ENCODE data around the gene MEF2C. TPM values are rescaled to one million over a fixed set of nuclear protein-coding genes. Genes with fewer than 3 reads are reported as not detected.
A peak's percentile ranks its signal among the peaks of the same experiment; 100 is the strongest.

The MEF2C gene
- total and polyA plus RNA-seq, 4 donors: 2.8 to 15.9 (median 10.1) TPM

DNA sequence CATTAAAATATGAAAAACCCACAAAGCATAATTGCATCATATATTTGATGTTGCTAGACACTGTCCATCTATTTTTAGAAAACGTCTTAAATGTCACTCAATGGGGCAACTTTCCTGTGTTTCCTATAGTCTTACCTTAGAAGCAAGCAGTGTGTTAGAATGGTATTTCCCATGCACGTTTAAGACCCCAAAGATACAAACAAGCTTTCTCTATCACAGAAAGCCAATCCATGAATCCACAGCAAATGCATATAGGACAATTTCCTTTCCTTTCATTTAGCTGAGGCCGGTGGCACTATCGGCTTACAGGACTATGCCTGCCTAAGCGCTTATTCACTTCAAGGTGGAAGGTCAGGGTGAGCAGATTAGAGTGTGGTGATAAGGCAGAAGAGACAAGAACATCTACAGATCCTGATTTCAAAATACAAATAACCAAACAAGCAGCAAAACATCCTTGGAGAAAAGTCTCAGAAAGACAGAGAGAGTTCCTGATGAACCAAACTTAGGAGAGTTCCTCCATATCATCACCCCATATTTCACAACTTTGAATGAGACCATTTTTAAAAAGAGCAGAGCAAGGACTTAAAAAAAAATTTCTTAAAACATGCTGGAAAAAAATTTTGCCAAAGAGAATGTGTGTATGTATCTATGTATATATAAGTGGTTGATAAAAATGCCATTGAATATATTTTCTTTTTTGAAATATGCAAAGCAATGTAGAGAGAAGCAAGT is 57.2 kb downstream of the MEF2C start:
- WGBS: 44% methylated on average over 5 of the region's 5 CpGs
- peaks cover 0 to 6% (median 4%) of the 10 kb centered on the region in 4 donors for H3K4me1 ChIP-seq (ENCODE audit: control insufficient read depth in 4 of 4, insufficient read depth in 4 of 4, low read length in 3 of 4)
- H3K4me3 ChIP-seq (ENCODE audit: low read depth in 1 of 3, low read length in 3 of 3): no peak overlapping the region
- peak overlapping the region; percentile 72 to 77 for H3K27ac ChIP-seq (ENCODE audit: low read depth in 1 of 2, low read length in 2 of 2)
- no peak for DNase-seq (ENCODE audit: low spot score)
- peak overlapping the region in 1 of 2 donors; percentile 63 for H3K9ac ChIP-seq (ENCODE audit: low read depth in 1 of 2, low read length in 2 of 2)
- no peaks in the 10 kb centered on the region for H3K27me3 ChIP-seq (ENCODE audit: control insufficient read depth in 4 of 4, insufficient read depth in 4 of 4, low read length in 3 of 4)
- no peaks in the 10 kb centered on the region for H3K9me3 ChIP-seq (ENCODE audit: control insufficient read depth in 4 of 4, low read length in 3 of 4)
- no peaks in the 10 kb centered on the region for H3K36me3 ChIP-seq (ENCODE audit: control insufficient read depth in 4 of 4, insufficient read depth in 3 of 4, low read depth in 1 of 4, low read length in 3 of 4)
- no peak for TF ChIP-seq HNF4G (IDR thresholded peaks at IDR 0.05)
- TF ChIP-seq NR2F2 (IDR thresholded peaks at IDR 0.05): peak; percentile 27

DNA sequence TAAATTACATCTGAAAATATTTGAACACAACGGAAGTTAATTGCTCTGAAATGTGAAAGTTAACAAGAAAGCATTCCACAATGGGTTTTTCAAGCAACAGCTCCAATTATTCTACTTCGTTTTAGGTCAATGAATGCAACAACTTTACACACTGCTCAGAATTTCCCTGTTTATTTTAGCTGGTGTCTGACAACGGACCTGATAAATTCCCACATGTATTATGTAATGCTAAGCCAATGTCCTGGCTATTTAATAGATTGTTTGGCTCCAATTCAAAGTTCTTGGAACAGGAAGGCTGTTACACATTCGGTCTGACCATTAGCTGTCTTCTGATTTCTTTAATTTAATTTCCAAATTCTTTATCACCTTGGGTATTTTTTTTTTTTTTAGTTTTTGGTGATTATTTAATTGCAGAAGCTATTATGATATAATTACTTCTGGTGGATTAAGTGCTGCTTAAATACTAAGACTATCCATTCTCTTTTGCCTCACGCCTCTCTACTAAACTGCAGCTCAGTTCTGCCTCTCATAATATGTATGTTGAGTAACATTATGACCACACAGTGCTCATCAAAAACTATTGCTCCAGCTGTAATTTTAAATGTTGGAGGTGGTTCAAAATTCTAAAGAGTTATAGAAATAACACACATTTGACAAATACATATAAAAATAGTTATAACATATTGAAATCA is 57.9 kb downstream of the MEF2C start:
- no peak for DNase-seq (ENCODE audit: low spot score)
- Histone ChIP-seq H3K36me3 (ENCODE audit: control insufficient read depth in 4 of 4, insufficient read depth in 3 of 4, low read depth in 1 of 4, low read length in 3 of 4) (no peaks in the 10 kb centered on the region), H3K27me3 (ENCODE audit: control insufficient read depth in 4 of 4, insufficient read depth in 4 of 4, low read length in 3 of 4) (no peaks in the 10 kb centered on the region), H3K9ac (ENCODE audit: low read depth in 1 of 2, low read length in 2 of 2) (no peak overlapping the region), H3K27ac (ENCODE audit: low read depth in 1 of 2, low read length in 2 of 2) (peak overlapping the region; percentile 72 to 77), H3K9me3 (ENCODE audit: control insufficient read depth in 4 of 4, low read length in 3 of 4) (no peaks in the 10 kb centered on the region), H3K4me1 (ENCODE audit: control insufficient read depth in 4 of 4, insufficient read depth in 4 of 4, low read length in 3 of 4) (peaks cover 0 to 6% (median 4%) of the 10 kb centered on the region in 4 donors), H3K4me3 (ENCODE audit: low read depth in 1 of 3, low read length in 3 of 3) (no peak overlapping the region)
- WGBS: 19% methylated on average over 5 of the region's 5 CpGs
- peak in 1 of 2 donors; percentile 14 for TF ChIP-seq JUND (IDR thresholded peaks at IDR 0.05)
- peak; percentile 22 for TF ChIP-seq SP1 (IDR thresholded peaks at IDR 0.05)
- TF ChIP-seq, protein P1, sequence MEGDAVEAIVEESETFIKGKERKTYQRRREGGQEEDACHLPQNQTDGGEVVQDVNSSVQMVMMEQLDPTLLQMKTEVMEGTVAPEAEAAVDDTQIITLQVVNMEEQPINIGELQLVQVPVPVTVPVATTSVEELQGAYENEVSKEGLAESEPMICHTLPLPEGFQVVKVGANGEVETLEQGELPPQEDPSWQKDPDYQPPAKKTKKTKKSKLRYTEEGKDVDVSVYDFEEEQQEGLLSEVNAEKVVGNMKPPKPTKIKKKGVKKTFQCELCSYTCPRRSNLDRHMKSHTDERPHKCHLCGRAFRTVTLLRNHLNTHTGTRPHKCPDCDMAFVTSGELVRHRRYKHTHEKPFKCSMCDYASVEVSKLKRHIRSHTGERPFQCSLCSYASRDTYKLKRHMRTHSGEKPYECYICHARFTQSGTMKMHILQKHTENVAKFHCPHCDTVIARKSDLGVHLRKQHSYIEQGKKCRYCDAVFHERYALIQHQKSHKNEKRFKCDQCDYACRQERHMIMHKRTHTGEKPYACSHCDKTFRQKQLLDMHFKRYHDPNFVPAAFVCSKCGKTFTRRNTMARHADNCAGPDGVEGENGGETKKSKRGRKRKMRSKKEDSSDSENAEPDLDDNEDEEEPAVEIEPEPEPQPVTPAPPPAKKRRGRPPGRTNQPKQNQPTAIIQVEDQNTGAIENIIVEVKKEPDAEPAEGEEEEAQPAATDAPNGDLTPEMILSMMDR (IDR thresholded peaks at IDR 0.05; ENCODE audit: low read depth, low read length, missing input control): no peak
- no peak for TF ChIP-seq GABPA (IDR thresholded peaks at IDR 0.05 in 1 of 2, conservative IDR thresholded peaks at IDR 0.05 in 1 of 2)
- TF ChIP-seq YY1 (IDR thresholded peaks at IDR 0.05): no peak
- no peak for TF ChIP-seq TAF1 (conservative IDR thresholded peaks at IDR 0.05)
- no peak for TF ChIP-seq FOXA2 (IDR thresholded peaks at IDR 0.05)
- TF ChIP-seq, protein P2, sequence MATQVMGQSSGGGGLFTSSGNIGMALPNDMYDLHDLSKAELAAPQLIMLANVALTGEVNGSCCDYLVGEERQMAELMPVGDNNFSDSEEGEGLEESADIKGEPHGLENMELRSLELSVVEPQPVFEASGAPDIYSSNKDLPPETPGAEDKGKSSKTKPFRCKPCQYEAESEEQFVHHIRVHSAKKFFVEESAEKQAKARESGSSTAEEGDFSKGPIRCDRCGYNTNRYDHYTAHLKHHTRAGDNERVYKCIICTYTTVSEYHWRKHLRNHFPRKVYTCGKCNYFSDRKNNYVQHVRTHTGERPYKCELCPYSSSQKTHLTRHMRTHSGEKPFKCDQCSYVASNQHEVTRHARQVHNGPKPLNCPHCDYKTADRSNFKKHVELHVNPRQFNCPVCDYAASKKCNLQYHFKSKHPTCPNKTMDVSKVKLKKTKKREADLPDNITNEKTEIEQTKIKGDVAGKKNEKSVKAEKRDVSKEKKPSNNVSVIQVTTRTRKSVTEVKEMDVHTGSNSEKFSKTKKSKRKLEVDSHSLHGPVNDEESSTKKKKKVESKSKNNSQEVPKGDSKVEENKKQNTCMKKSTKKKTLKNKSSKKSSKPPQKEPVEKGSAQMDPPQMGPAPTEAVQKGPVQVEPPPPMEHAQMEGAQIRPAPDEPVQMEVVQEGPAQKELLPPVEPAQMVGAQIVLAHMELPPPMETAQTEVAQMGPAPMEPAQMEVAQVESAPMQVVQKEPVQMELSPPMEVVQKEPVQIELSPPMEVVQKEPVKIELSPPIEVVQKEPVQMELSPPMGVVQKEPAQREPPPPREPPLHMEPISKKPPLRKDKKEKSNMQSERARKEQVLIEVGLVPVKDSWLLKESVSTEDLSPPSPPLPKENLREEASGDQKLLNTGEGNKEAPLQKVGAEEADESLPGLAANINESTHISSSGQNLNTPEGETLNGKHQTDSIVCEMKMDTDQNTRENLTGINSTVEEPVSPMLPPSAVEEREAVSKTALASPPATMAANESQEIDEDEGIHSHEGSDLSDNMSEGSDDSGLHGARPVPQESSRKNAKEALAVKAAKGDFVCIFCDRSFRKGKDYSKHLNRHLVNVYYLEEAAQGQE (IDR thresholded peaks at IDR 0.05): no peak
- TF ChIP-seq, protein P3, sequence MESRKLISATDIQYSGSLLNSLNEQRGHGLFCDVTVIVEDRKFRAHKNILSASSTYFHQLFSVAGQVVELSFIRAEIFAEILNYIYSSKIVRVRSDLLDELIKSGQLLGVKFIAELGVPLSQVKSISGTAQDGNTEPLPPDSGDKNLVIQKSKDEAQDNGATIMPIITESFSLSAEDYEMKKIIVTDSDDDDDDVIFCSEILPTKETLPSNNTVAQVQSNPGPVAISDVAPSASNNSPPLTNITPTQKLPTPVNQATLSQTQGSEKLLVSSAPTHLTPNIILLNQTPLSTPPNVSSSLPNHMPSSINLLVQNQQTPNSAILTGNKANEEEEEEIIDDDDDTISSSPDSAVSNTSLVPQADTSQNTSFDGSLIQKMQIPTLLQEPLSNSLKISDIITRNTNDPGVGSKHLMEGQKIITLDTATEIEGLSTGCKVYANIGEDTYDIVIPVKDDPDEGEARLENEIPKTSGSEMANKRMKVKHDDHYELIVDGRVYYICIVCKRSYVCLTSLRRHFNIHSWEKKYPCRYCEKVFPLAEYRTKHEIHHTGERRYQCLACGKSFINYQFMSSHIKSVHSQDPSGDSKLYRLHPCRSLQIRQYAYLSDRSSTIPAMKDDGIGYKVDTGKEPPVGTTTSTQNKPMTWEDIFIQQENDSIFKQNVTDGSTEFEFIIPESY (IDR thresholded peaks at IDR 0.05): peak; percentile 19
- TF ChIP-seq HNF4A (conservative IDR thresholded peaks at IDR 0.05): peak in 1 of 2 donors; percentile 27
- no peak for TF ChIP-seq EGR1 (IDR thresholded peaks at IDR 0.05; ENCODE audit: low read depth in 2 of 2)
- peak; percentile 44 for TF ChIP-seq NR2F2 (IDR thresholded peaks at IDR 0.05)
- TF ChIP-seq HNF4G (IDR thresholded peaks at IDR 0.05): no peak
- peak in 1 of 2 donors; percentile 49 for TF ChIP-seq RXRA (IDR thresholded peaks at IDR 0.05)
- peak in 1 of 2 donors; percentile 34 for TF ChIP-seq RAD21 (IDR thresholded peaks at IDR 0.05)
- TF ChIP-seq, protein P4, sequence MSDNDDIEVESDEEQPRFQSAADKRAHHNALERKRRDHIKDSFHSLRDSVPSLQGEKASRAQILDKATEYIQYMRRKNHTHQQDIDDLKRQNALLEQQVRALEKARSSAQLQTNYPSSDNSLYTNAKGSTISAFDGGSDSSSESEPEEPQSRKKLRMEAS (IDR thresholded peaks at IDR 0.05): peak; percentile 13
- TF ChIP-seq, protein P5, sequence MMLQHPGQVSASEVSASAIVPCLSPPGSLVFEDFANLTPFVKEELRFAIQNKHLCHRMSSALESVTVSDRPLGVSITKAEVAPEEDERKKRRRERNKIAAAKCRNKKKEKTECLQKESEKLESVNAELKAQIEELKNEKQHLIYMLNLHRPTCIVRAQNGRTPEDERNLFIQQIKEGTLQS (IDR thresholded peaks at IDR 0.05): no peak
- no peak for TF ChIP-seq FOXA1 (IDR thresholded peaks at IDR 0.05)
